Lower leg skin (tissue), 3 donors: ENCODE measurements around the gene MUC22.

Experiments
- POLR2A ChIP-seq, 2 donors: fragments of 450-650 bp; IDR thresholded peaks; one replicate each; pipeline ENCODE4 v1.6.1; 2016 to 2017; ENCODE audit warnings: antibody characterized with exemption in 2 of 2, mild to moderate bottlenecking in 1 of 2, moderate library complexity in 1 of 2
- TF ChIP-seq, protein P1 (sequence below), 3 donors: fragments of 450-650 bp; IDR thresholded peaks; one replicate each; pipeline ENCODE4 v1.5.1; 2016; ENCODE audit warnings: antibody characterized with exemption in 3 of 3, mild to moderate bottlenecking in 3 of 3, moderate library complexity in 2 of 3

DNA sequence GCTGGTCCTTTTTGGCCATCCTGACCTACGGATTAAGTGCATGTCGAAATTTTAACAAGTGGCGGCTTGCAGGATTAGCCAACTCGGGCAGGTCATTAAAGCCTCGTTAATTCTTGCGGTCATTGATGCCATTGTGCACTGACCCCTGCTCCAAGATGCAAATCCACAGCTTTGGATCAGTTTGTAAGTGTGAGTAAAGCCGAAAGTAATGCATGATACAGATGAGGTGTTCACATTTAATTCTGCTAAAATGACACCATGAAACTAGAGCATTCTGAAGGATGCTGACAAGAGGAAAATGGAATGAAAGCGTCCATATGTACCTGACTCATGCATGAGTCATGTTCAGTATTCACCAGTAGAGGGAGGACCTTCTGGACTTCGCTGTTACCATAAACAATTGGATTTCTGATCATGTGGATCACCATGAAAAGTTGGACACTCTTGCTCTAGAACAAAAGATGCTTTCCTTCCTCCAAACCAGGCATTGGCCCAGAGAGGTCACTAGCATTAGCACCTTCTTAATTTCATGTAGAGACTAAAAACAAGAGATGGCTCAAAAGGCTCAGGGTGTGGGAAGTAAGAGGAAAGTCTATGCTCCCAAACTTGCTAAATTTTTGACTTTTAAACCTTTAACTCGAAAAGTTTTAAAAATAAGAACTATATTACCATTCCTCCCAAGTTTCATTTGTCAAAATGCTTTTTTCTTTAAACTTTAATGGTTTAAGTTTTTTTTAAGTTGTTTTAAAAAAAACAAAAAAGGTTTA is 48.0 kb downstream of the MUC22 start:
- TF ChIP-seq, protein P1, sequence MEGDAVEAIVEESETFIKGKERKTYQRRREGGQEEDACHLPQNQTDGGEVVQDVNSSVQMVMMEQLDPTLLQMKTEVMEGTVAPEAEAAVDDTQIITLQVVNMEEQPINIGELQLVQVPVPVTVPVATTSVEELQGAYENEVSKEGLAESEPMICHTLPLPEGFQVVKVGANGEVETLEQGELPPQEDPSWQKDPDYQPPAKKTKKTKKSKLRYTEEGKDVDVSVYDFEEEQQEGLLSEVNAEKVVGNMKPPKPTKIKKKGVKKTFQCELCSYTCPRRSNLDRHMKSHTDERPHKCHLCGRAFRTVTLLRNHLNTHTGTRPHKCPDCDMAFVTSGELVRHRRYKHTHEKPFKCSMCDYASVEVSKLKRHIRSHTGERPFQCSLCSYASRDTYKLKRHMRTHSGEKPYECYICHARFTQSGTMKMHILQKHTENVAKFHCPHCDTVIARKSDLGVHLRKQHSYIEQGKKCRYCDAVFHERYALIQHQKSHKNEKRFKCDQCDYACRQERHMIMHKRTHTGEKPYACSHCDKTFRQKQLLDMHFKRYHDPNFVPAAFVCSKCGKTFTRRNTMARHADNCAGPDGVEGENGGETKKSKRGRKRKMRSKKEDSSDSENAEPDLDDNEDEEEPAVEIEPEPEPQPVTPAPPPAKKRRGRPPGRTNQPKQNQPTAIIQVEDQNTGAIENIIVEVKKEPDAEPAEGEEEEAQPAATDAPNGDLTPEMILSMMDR (IDR thresholded peaks at IDR 0.05), result no peak
- TF ChIP-seq POLR2A (IDR thresholded peaks at IDR 0.05), result no peak
